ENCODE results near the gene PLEKHA7.

Gene PLEKHA7

DNA sequence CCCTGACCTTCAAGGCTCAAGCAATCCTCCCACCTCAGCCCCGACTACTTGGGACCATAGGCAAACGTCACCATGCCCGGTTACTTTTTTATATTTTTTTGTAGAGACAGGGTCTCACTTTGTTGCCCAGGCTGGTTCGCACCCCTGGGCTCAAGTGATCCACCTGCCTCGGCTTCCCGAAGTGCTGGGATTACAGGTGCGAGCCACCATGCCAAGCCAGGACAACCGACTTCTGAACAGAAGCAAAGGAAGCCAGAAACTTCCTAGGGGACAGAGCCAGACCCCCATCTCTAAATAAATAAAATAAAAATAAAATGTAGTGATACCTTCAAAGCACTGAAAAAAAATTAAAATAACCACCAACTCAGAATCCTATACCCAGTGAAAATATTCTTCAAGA is 249.3 kb downstream of the PLEKHA7 start:
- no peak for DNase-seq

DNA sequence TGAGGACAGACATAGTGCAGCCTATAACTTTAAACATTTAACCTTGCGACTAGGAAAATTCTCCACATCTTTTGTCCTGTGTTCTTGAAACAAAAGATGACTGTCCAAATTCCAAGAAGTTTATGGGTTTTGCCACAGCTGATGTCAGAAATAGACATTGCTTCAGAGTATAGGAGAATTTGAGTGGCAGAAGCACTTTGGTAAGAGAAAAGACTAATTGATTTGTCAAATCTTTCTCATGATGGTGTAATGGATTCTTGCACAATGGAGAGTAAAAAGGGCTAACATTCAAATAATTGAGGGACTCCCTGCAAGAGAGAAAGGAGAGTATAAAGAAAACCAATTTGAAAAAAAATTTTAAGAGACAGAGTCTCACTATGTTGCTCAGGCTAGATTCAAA is 250.5 kb downstream of the PLEKHA7 start:
- no peak for DNase-seq

DNA sequence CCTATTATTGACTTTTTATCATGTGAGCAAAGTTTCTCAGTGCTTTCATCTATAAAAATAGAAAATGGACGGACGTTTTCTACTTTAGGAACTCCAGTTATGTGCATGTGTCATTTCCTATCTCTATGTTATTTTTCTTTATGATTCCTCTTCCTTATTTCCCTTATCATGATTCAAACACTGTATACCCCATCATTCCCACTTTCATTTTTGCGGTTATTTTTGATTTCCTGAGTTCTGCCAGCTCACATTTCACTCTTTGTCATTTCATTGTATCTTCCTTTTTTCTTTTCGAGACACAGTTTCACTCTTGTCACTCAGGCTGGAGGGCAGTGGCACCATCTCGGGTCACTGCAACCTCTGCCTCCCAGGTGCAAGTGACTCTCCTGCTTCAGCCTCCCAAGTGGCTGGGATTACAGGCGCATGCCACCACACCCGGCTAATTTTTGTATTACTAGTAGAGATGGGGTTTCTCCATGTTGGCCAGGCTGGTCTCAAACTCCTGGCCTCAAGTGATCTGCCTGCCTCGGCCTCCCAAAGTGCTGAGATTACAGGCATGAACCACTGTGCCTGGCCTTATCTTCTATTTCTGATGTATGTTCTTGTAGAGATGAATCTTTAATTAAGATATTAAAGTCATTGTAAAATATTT is 254.2 kb downstream of the PLEKHA7 start:
- peak; percentile 27 for DNase-seq

DNA sequence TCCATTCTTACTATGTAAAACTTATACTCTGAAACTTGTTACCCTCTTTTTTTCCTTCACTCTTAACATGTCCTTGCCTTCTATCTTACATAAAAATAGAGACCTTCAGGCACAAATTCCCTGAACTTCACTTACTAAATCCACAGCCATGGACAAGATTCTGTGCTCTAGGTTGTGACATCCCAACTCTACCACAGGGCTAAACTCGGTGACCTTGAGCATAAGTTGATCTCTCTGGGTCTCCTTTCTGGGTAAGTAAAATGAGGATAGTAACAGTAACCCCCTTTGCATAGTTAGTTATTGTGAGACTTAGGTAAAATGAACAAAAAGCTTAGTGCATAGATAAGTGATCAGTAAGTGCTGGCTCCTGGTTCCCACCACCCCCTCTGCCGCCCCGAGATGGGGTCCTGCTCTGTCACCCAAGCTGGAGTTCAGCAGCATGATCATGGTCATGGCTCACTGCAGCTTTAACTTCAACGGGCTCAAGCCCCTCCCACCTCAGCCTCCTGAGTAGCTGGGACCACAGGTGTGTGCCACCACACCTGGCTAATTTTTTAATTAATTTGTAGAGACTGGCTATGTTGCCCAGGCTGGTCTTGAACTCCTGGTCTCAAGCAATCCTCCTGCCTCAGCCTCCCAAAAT is 255.7 kb downstream of the PLEKHA7 start:
- no peak for DNase-seq

DNA sequence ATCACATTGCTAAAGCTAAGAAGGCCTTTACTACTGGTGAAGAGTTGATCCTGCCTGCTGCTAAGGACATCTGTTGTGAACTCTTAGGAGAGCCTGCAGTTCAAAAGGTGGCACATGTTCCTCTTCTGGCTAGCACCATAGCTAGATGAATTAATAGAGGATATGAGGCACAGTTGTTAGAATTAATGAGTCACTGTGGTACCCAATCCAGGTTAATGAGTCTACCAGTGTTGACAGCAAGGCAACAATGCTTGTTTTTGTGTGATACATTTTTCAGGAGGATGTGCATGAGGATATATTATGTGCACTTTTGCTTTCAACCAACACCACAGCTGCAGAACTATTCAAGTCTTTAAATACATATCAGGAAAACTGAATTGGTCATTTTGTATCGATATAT is 263.8 kb downstream of the PLEKHA7 start:
- no peak for DNase-seq

DNA sequence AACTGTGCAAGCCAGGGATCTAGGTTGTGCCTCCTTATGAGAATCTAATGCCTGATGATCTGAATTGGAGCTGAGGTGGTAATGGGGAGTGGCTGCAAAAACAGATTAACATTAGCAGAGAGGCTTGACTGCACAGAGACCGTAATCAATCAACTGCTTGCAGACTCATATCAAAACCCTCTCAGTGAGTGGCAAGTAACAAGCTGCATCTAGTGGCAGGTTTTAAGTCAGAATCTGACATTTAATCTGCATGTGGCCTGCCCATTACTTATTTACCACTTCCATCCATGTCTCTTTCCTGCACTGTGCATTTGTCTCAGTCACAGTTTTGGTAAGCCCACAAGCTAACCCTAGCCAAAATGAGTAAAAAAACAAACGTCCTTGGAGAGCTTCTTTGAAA is 264.5 kb downstream of the PLEKHA7 start:
- DNase-seq: no peak

DNA sequence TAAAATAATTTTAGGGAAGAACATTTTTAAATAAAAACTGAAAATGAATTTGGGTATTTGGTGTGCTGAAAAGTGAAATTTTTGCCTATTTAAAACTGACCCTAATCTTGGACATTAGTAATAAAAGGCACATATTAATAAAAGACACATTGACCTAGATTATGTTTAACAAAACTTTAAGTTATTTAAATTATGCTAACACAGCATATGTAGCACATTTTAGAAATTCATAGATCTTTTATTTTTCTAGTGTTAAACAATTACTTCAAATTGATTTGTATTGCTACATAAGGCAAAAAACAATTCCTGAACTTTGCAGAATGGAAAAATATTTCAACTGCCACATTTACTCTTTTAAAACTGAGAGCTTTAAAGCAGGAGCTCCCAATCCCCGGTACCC is 265.1 kb downstream of the PLEKHA7 start:
- no peak for DNase-seq

DNA sequence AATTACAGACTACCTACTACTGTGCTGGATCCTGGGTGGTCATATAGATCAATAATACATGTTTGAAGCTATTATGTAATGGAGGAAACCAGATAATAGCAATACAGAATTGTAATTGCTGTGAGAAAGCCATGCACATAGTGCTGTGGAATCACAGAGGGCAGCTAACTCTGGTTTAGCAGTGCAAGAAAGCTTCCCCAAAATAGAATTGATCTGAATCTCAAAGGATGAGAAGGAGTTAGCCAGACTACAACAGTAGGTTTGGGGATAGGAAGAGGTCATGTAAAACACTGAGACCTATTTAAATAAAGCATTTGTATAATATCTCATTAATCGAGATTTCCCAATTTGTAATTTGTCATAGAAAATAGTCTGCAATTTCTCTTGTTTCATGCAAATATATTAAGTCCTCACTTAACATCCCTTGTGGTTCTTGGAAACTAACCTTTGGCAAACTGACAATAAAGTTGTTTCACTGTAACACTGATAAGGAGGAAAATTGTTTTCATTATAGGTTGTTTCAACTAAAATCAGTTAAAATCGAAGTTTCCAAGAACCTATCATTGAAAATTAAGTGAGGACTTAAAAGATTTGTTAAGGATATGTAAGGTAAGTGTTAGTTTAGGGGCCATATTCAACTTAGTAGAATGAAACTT is 268.1 kb downstream of the PLEKHA7 start:
- DNase-seq: peak; percentile 30

DNA sequence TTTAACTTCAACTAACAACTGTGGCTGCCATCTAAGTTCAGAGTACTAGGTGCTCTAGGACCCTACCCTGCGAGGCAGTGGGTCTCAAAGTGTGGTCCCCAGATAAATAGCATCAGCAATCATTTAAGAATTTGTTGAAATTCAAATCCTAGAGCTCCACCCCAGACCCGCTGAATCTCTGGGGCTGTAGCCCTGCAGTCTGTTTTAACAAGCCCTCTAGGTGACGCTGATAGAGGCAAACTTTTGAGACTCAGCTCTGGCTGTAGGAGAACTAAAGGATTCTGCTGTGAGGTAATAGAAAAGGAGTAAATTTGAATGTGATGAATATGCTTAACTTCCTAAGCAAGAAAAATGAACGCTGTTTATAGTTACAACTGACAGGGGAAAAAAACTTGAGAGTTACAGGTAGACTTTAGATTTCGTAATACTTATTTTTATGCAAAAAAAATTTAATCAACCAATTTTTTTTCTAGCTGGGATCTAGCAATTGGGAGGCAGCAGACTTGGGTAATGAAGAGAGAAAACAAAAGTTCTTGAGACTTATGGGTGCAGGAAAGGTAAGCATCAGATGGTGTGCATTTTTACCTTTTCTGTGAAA is 270.0 kb downstream of the PLEKHA7 start:
- DNase-seq: no peak

DNA sequence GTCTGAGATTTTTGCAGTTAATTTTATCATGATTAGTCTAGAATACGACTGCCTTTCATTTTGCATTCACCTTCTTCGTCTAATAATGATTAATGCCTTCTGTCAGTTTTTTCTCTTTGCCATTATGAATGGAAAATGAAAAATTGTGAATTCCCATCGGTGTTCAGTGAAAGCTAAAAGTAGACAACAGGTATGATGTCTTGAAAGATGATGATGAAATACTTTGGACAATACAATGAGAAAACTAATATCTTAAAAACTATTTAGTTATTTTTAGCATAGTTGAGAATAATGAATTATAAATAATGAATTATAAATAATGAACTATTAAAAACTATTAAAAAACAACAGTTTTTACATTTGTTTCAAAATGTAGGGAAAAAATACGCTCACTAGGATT is 270.7 kb downstream of the PLEKHA7 start:
- no peak for DNase-seq

DNA sequence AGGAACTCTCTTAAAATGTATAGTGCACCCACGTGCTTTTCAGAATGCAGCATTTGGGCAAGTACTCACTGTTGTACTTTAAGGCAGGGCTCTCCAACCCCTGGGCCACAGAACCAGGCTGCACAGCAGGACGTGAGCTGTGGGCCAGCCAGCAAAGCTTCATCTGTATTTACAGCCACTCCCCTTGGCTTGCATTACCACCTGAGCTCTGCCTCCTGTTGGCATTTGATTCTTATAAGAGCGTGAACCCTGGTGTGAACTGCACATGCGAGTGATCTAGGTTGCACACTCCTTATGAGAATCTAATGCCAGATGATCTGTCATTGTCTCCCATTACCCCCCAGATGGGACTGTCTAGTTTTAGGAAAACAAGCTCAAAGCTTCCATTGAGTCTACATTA is 272.7 kb downstream of the PLEKHA7 start:
- DNase-seq: no peak

DNA sequence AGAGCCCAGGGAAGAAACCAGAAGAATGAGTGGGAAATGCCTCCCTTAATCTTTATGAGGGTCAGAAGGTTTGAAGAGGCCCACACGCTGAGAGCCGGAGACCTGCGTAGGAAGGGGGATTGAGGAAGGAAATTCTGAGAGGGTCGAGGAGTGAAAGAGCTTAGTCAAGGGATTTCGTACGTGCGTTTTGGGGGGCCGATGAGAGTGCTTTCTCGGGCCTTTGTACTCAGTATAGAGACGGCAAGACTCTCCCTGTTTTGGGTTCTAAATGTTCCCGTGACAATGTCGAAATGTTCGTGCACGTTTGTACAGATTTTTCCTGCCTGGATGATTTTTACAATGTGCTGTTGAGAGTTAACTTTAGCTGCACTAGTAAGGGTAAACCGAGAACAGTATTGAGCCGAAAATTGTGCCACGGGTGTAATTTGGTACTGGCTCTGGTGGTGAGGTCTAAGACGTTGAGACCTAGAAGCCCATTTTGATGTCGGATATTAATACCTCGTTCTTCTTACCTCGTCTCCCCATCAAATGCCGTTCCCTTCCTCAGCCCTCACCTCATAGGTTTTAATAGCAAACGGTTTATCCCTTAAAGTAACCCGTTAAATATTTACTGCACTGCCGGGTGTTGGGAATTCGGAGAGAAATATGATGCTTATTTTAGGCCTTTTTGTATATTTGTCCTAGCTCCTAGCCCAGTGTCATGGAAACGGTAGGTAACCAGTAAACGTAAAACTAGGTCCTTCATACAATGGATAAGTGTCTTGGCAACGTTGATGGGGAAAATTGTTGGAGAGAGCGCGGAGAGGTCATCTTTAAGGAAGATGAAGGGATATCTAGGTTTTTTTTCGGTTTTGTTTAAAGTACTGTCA is 275.0 kb downstream of the PLEKHA7 start:
- DNase-seq: no peak

DNA sequence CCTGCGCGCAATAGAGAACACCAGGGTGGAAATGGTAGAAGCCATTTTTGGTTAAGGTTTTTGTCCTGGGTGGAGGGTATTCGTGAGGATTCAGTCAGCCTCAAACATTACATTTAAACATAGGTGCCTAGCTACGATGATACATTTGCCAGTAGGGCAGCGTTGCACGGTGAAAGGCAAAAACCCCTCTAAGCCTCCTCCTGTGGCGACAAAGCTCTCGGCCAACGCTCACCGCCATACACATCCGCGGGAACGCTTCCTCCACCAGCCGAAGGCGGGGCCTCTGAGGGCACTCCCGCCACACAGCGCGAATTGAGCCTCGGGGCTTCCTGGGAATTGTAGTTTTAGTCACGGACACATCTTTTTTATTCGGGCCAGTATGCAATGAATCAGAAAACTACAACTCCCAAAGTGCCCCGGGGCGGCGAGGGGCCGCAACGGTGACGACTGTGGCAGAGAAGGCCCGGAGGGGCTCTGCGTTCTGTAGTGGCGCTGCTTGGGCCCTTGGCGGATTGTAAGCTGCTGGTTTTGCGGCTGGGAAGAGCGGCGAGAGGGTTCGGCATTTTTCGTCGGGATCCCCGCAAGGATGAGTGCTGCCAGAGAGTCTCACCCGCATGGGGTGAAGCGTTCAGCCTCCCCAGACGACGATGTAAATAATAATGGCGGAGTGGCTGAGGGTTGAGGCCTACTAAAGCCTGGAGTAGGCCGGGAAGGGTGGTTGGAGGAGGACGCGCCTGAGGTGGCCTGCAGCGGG is 275.8 kb downstream of the PLEKHA7 start, which contains the start of gene C11orf58:
C11orf58 (plus strand) TSS at position 455 of the 754 bp plus-strand sequence; CDS start at position 587, 132 bp downstream.
- DNase-seq: peak; percentile 98

DNA sequence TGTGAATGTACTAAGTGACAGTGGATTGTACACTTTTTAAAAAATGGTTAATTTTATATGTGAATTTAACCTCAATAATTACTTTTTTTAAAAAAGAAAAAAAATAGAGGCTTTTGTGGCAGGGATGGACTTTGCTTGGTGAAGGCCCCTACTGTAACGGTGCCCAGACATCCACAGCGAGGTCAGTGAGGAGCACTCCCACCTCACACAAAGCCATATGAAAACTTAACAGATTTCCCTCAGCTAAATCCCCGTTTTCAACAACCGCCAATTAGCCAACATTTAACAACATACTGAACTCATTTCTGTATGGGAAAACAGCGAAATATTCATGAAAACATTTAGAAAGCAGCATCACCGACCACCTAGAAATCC is 276.4 kb downstream of the PLEKHA7 start:
- no peak for DNase-seq
